Measurements from ENCODE around the gene CGB3.
A peak's percentile ranks its signal among the peaks of the same experiment; 100 is the strongest.
"Not testable (repeated sequence)": the region's sequence is repeated elsewhere in the genome, so short reads cannot be mapped to it uniquely, and the experiment has no call there.

Gene CGB3

GRCh38 chr19:49042666-49043065 lies 18.5 kb upstream of the CGB3 start:
- DNase-seq (ENCODE audit: low read depth in 2 of 3, low spot score in 2 of 3): not testable (repeated sequence)

DNA sequence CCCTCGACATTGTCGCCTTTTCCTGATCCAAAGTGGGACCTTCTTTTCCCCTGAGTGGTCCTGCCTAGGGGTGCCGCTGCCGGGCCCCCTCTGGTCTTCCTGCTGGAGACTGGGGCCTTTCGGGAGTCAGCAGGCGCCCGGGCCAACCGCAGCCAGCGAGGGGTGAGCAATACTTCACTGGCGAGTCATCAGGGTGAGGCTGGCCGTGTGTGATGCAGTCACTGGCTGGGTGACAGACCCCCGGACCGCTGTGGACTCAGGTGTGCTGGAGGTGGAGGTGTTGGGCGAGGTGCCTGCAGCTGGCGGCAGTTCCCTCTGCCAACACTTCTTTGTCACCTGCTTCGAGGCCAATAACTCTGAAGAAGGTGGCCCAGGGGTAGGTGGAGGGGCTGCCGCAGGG lies 18.0 kb upstream of the CGB3 start:
- DNase-seq (ENCODE audit: low read depth in 2 of 3, low spot score in 2 of 3): no peak

GRCh38 chr19:49039736-49040135 lies 15.6 kb upstream of the CGB3 start:
- not testable (repeated sequence) for DNase-seq (ENCODE audit: low read depth in 2 of 3, low spot score in 2 of 3)

DNA sequence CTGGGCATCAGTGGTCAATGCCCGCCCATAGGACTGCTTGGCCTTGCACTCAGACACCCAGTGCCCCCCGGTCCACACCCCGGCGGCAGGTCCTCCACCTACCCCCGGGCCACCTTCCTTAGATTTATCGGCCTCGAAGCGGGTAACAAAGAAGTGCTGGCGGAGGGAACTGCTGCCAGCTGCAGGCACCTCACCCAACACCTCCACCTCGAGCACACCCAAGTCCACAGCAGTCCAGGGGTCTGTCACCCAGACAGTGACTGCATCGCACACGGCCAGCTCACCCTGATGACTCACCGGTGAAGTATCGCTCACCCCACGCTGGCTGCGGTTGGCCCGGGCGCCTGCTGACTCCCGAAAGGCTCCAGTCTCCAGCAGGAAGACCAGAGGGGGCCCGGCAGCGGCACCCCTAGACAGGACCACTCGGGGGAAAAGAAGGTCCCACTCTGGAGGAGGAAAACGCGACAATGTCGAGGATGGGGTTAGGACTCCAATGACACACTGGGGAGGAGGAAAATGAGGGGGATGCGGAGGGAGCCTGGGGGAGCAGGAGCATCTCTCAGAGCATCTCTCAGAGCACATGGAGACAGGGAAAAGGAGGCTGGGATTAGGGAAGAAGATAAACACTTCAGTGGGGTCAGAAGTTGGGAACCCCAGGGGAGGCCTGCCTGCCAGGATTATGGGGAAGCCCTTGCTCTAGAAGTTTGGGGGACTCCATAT lies 14.6 kb upstream of the CGB3 start:
- DNase-seq (ENCODE audit: low read depth in 2 of 3, low spot score in 2 of 3): not testable (repeated sequence)

- DNase-seq (ENCODE audit: low read depth in 2 of 3, low spot score in 2 of 3): not testable (repeated sequence)
These were observed 14.0 kb upstream of the CGB3 start for GRCh38 chr19:49038111-49038510.

DNA sequence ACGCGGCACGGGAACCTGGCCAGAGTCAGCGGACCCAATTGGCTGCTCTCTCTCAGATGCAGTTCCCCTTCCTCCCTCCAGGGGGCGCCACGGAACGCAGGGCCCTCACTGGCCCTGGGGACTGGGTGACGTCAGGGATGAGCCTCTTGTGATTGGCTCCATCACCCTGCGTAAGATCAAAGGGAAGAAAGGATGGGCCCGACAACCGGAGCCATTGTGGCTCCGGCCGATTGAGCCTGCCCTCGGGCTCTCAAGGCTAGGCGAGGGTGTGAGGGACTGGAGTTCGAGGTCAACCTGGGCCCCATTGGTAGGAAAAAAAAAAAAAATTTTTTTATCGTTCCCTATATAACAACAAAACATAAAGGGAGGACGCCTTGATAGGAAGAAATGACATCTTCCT lies 12.7 kb upstream of the CGB3 start, which contains the start of gene CGB1:
Gene CGB1, minus strand, starts transcription at position 81 of the 400 bp plus-strand sequence. CDS start 184 bp downstream, outside the sequence.
- DNase-seq (ENCODE audit: low read depth in 2 of 3, low spot score in 2 of 3): not testable (repeated sequence)

DNA sequence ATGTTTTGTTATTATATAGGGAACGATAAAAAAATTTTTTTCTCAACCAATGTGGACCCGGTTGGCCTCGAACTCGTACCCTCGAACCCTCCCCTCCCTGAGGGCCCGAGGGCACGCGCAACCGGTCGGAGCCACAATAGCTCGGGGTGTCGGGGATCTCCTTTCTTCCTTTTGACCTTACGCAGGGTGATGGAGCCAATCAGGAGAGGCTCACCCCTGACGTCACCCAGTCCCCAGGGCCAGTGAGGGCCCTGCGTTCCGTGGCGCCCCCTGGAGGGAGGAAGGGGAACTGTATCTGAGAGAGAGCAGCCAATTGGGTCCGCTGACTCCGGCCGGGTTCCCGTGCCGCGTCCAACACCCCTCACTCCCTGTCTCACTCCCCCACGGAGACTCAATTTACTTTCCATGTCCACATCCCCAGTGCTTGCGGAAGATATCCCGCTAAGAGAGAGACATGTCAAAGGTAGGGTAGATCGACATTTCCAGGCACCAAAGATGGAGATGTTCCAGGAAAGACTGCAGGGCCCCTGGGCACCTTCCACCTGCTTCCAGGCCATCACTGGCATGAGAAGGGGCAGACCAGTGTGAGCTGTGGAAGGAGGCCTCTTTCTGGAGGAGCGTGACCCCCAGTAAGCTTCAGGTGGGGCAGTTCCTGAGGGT lies 7.6 kb upstream of the CGB3 start, which contains the start of gene CGB2:
Gene CGB2, plus strand, starts transcription at position 249 of the 660 bp plus-strand sequence. Its CDS starts 206 bp downstream, at position 455.
- peak; percentile 71 to 93 (median 82) for DNase-seq (ENCODE audit: low read depth in 2 of 3, low spot score in 2 of 3)

DNA sequence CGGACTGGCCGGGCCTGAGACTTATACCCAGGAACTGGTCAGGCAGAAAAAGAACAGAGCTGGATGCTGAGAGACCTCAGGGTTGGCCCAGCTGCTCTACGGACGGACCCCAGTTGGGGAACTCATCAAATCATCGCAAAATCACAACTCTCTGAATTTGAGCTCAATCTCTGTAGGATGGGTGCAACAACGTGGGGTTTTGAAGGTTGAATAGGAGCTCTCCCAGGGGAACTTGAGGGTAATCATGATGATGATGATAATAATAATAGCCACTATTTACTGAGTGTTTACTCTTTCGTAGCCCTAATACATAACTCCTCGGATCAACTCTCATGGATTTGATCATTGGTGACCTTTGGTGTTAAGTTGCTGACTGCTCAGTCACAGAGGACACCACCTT lies 6.2 kb upstream of the CGB3 start:
- not testable (repeated sequence) for DNase-seq (ENCODE audit: low read depth in 2 of 3, low spot score in 2 of 3)

- not testable (repeated sequence) for DNase-seq (ENCODE audit: low read depth in 2 of 3, low spot score in 2 of 3)
These were observed 5.6 kb upstream of the CGB3 start for GRCh38 chr19:49029749-49030148.

- not testable (repeated sequence) for DNase-seq (ENCODE audit: low read depth in 2 of 3, low spot score in 2 of 3)
These were observed 4.6 kb upstream of the CGB3 start for GRCh38 chr19:49028686-49029085.

DNA sequence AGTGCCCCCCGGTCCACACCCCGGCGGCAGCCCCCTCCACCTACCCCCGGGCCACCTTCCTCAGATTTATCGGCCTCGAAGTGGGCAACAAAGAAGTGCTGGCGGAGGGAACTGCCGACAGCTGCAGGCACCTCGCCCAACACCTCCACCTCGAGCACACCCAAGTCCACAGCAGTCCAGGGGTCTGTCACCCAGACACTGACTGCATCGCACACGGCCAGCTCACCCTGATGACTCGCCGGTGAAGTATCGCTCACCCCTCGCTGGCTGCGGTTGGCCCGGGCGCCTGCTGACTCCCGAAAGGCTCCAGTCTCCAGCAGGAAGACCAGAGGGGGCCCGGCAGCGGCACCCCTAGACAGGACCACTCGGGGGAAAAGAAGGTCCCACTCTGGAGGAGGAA lies 1.5 kb upstream of the CGB3 start:
- not testable (repeated sequence) for DNase-seq (ENCODE audit: low read depth in 2 of 3, low spot score in 2 of 3)

- DNase-seq (ENCODE audit: low read depth in 2 of 3, low spot score in 2 of 3): not testable (repeated sequence)
These were observed 955 bp upstream of the CGB3 start for GRCh38 chr19:49025088-49025487.

GRCh38 chr19:49022116-49022515 lies 2.0 kb downstream of the CGB3 start:
- DNase-seq (ENCODE audit: low read depth in 2 of 3, low spot score in 2 of 3): no peak

DNA sequence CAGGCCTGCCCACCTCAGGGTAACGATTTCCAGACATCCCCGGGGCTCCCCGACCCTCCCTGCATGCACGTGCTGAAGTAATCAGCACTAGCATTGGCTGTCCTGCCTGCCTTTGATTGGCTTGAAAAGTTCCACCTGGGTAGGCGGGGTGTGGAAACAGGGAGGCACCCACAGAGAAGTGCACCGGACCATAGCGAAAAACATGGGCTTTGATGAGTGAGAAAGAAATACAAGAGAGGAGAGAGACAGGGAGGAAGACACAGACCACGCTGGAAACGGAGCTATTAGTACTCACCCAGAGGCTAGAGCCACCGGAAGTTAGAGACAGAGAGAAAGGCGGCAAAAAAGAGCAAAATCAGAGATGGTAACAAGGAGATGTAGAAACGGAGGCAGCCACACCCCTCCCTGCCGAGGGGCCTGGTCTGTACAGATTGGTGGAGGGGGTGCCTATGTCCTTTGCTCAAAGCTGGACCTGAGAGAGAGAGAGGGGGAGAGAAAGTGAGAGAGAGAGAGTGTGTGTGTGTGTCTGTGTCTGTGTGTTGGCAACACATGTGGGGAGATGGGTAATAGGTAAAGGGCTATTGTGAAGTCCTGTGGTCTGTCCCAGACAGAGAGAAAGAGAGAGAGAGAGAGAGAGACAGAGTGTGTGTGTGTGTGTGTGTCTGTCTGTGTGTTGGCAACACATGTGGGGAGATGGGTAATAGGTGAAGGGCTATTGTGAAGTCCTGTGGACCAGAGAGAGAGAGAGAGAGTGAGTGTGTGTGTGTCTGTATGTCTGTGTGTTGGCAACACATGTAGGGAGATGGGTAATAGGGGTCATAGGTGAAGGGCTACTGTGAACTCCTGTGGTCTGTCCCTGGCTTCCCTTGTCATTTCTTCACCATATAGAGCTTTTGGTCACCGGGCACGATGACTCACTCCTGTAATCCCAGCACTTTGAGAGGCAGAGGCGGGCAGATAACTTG lies 2.9 kb downstream of the CGB3 start:
- DNase-seq (ENCODE audit: low read depth in 2 of 3, low spot score in 2 of 3): no peak

DNA sequence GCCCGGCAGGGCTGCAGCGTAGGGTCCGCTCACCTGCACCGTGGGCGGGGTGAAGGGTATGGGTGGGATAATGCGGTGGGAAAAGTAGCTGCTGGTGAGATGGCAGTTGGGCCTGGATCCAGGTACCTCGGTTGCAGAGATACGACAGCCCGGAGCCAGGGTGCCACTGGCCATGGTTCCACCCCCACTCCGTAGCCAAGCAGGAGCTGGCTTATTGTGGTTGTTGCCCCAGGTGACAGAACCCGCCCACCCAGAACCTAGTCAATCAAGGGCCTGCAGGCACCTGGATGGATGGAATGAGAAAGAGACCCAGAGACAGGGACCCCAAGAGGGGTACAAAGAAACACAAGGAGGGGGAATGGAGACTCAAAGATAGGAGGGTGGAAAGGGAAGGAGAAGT lies 3.8 kb downstream of the CGB3 start:
- DNase-seq (ENCODE audit: low read depth in 2 of 3, low spot score in 2 of 3): no peak

DNA sequence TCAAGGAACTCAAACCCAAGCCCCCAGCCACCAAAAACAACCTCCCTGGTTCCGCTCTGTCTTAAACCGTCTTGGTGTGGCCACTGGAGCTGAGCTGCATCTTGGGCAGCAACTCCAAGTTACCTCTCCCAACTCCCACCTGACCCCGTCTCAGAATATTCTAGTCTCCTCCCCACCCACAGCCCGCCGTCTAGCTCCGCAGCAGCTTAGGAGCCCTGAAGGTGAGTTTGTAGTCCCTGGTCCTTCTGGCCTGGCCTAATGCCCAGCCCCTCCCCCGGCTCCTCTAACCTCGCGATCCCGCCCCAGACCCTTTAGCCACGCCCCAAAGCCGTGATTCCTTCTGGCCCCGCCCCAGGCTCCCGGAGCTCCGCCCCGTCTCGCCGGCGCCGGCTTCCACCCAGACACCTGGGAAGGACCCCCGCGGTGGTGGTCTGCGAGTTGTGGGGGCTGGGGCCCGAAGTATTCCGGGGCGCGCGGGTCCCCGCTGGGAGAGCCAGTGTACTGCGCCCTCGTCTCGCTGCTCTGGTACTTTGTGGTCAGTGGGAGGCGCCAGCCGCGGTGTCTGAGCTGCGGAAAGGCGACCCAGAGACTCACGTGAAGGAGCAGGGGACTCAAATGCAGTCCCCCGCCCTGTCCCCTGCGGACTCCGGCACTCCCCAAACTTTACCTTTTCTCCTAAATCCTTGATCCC lies 4.7 kb downstream of the CGB3 start:
- DNase-seq (ENCODE audit: low read depth in 2 of 3, low spot score in 2 of 3): no peak

DNA sequence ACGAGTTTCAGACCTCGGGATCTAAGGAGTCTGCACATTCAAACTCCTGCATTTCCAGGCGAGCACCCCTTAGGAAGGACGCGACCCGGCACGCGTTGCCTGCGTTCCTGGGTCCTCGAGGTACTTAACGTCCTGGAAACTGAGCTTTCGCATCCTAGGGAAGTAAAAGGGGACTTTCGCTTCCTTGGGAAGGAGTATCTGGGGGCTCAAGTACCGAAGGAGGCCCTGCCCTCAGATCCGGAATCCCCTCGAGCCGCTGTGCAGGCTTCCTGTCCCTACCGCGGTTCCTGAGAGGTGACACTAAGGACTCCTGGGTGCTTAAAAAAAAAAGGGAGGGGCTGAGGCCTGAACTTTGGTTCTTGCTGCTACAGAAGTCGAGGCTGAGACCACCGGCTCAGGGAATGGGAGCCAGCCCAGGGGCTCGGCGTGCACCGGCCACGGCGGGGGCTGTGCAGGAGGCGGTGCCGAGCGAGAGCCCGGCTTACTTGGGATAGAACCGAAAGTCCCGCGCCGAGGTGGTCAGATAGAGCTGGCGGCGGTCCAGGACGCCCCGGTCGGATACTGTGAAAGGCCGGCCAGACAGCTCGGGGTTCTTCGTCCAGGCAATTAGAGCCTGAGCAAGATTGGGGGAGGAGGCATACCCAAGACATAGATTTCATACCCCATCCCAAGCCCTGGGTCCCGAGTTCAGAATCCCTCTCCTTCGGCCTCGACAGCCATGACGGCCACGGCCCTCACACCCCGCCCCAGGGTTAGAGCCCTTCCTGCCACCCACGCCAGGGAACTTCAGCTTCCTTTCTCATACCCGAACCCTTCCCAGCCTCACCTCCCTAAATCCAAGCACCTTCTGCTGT lies 5.5 kb downstream of the CGB3 start:
- DNase-seq (ENCODE audit: low read depth in 2 of 3, low spot score in 2 of 3): not testable (repeated sequence)

DNA sequence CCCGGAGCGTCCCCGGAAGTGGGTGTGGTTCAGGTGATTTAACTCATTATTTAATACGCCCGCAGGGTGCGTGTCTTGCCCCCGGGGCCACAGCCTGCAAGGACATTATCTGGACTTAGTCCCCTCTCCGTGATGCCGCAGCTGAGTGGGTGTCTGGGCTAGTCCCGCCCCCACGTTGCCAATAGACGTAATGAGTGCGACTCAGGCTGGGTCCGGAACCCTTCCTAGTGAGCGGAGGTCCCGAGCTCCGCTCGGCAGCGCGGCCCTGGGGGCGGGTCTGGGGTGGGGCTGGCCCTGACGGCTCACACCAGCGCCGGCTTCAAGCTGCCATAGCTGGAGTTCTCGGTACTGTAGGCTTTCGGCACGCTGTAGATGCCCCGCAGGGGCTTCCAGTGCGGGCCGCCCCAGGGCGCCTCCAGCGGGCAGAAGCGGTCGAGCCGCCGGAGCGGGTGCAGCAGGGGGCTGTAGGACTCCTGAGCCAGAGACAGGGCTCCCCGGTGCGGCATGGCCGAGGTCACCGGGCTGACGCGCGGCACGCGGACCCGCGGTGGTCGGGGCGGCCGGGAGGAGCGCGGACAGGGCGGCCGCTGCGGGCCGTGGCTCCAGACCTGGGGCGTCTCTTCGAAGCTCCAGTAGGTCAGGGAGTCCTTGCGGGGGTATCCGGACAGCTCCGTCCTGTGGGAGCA lies 6.3 kb downstream of the CGB3 start:
- DNase-seq (ENCODE audit: low read depth in 2 of 3, low spot score in 2 of 3): peak in 1 of 3 experiments; percentile 35

- no peak for DNase-seq (ENCODE audit: low read depth in 2 of 3, low spot score in 2 of 3)
These were observed 7.0 kb downstream of the CGB3 start, which contains the start of gene LHB for GRCh38 chr19:49017041-49017665. Gene LHB (minus strand): TSS chr19:49017091. CDS start chr19:49017081, 10 bp downstream.
